Measurements from ENCODE around the gene MUC6.

The MUC6 gene

GRCh38 chr11:1011320-1011698 lies 25.2 kb downstream of the MUC6 start:
- TF ChIP-seq, protein P1, sequence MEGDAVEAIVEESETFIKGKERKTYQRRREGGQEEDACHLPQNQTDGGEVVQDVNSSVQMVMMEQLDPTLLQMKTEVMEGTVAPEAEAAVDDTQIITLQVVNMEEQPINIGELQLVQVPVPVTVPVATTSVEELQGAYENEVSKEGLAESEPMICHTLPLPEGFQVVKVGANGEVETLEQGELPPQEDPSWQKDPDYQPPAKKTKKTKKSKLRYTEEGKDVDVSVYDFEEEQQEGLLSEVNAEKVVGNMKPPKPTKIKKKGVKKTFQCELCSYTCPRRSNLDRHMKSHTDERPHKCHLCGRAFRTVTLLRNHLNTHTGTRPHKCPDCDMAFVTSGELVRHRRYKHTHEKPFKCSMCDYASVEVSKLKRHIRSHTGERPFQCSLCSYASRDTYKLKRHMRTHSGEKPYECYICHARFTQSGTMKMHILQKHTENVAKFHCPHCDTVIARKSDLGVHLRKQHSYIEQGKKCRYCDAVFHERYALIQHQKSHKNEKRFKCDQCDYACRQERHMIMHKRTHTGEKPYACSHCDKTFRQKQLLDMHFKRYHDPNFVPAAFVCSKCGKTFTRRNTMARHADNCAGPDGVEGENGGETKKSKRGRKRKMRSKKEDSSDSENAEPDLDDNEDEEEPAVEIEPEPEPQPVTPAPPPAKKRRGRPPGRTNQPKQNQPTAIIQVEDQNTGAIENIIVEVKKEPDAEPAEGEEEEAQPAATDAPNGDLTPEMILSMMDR (IDR thresholded peaks at IDR 0.05; ENCODE audit: control insufficient read depth, extremely low read depth, insufficient read depth), result no peak
- DNase-seq (ENCODE audit: low read depth), result no peak
- no peak overlapping the region for H3K4me3 ChIP-seq (ENCODE audit: low read depth, low read length)

GRCh38 chr11:1010551-1011319 lies 25.8 kb downstream of the MUC6 start:
- H3K4me3 ChIP-seq (ENCODE audit: low read depth, low read length), result no peak overlapping the region
- DNase-seq (ENCODE audit: low read depth), result no peak
- TF ChIP-seq, protein P1 (IDR thresholded peaks at IDR 0.05; ENCODE audit: control insufficient read depth, extremely low read depth, insufficient read depth), result no peak

DNA sequence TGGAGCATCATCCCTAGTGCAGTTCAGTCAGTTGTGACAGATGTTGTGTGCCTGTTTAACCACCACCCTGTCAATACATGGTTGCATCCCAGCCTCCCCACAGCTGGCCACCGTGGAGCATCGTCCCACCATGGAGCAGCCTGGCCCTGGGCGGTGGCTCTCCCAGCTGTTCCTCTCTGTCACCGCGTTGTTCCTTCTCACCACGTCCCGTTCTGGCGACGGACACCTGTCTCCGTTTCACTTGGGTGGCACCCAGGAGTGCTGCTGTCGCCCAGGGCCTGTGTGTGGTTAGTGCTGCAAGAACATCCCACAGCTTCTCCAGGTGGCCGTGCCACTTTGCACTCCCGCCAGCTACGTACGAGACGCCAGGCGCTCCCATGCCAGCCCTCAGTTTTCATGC lies 26.5 kb downstream of the MUC6 start:
- H3K4me3 ChIP-seq (ENCODE audit: low read depth, low read length), result no peak overlapping the region
- TF ChIP-seq, protein P1 (IDR thresholded peaks at IDR 0.05; ENCODE audit: control insufficient read depth, extremely low read depth, insufficient read depth), result no peak
- DNase-seq (ENCODE audit: low read depth), result no peak

- no peak for DNase-seq (ENCODE audit: low read depth)
- H3K4me3 ChIP-seq (ENCODE audit: low read depth, low read length), result no peak overlapping the region
- TF ChIP-seq, protein P1 (IDR thresholded peaks at IDR 0.05; ENCODE audit: control insufficient read depth, extremely low read depth, insufficient read depth), result no peak
Measured at GRCh38 chr11:1009371-1009770, 27.1 kb downstream of the MUC6 start.

DNA sequence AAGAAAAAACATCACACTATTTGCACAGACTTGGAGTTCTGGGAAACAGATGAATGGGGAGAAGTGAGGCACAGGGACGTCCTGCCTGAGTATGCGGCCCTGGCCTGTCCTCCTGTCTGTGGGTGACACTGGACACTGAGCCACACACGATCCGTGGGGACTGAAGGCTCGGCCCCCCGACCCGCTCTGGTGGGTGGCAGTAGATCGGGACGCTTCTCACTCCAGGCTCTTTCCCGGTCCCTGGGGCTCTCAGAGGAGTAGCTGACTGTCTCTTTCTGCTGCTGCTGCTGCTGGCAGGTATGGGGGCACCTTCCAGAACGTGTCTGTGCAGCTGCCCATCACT lies 27.7 kb downstream of the MUC6 start:
- TF ChIP-seq, protein P1 (IDR thresholded peaks at IDR 0.05; ENCODE audit: control insufficient read depth, extremely low read depth, insufficient read depth), result no peak
- no peak overlapping the region for H3K4me3 ChIP-seq (ENCODE audit: low read depth, low read length)
- DNase-seq (ENCODE audit: low read depth), result no peak

- no peak for DNase-seq (ENCODE audit: low read depth)
- TF ChIP-seq, protein P1 (IDR thresholded peaks at IDR 0.05; ENCODE audit: control insufficient read depth, extremely low read depth, insufficient read depth), result no peak
- H3K4me3 ChIP-seq (ENCODE audit: low read depth, low read length), result no peak overlapping the region
Measured at GRCh38 chr11:1008001-1008802, 28.3 kb downstream of the MUC6 start.
